Measurements from ENCODE around the gene GSDMA. TPM values are rescaled to one million over a fixed set of nuclear protein-coding genes. Genes with fewer than 3 reads are reported as not detected.
A peak's percentile ranks its signal among the peaks of the same experiment; 100 is the strongest.

Gene GSDMA
- total RNA-seq, 4 donors from 2014 or later: 0.18 to 0.35 (median 0.26) TPM; not detected in 1

DNA sequence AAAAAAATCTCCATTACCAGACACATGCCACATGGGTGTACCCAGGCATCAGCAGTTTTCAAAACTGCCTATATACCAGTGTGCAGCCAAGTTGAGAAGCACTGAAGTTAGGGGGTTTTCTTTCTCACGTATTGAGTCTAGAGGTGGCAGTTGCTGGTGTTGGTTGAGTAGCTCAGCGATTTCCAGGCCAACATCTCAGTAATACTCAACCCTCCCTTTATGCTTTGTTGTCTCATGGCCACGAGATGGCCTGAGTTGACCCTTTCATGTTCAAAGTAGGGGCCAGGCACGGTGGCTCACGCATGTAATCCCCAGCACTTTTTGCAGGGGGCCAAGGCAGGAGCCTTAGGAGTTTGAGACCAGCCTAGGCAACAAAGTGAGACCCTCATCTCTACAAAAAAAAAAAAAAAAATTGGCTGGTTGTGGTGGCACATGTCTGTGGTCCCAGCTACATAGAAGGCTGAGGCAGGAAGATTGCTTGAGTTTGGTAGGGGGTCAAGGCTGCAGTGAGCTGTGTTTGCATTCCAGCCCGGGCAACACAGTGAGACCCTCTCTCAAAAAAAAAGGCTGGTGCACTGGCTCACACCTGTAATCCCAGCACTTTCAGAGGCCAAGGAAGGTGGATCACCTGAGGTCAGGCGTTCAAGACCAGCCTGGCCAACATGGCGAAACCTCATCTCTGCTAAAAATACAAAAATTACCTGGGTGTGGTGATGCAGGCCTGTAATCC, 24.5 kb upstream of the GSDMA start:
- H3K4me3 ChIP-seq: no peak overlapping the region
- H3K27me3 ChIP-seq: no peaks in the 10 kb centered on the region
- no peak for DNase-seq
- TF ChIP-seq POLR2A (IDR thresholded peaks at IDR 0.05): no peak
- TF ChIP-seq, protein P1, sequence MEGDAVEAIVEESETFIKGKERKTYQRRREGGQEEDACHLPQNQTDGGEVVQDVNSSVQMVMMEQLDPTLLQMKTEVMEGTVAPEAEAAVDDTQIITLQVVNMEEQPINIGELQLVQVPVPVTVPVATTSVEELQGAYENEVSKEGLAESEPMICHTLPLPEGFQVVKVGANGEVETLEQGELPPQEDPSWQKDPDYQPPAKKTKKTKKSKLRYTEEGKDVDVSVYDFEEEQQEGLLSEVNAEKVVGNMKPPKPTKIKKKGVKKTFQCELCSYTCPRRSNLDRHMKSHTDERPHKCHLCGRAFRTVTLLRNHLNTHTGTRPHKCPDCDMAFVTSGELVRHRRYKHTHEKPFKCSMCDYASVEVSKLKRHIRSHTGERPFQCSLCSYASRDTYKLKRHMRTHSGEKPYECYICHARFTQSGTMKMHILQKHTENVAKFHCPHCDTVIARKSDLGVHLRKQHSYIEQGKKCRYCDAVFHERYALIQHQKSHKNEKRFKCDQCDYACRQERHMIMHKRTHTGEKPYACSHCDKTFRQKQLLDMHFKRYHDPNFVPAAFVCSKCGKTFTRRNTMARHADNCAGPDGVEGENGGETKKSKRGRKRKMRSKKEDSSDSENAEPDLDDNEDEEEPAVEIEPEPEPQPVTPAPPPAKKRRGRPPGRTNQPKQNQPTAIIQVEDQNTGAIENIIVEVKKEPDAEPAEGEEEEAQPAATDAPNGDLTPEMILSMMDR (IDR thresholded peaks at IDR 0.05): no peak
- H3K4me1 ChIP-seq: no peaks in the 10 kb centered on the region
- intact Hi-C loops (cut with DNase I; ENCODE audit: low total_unique reads): no loop called here
- H3K36me3 ChIP-seq: no peaks in the 10 kb centered on the region
- no peaks in the 10 kb centered on the region for H3K9me3 ChIP-seq
- no peak overlapping the region for H3K27ac ChIP-seq

DNA sequence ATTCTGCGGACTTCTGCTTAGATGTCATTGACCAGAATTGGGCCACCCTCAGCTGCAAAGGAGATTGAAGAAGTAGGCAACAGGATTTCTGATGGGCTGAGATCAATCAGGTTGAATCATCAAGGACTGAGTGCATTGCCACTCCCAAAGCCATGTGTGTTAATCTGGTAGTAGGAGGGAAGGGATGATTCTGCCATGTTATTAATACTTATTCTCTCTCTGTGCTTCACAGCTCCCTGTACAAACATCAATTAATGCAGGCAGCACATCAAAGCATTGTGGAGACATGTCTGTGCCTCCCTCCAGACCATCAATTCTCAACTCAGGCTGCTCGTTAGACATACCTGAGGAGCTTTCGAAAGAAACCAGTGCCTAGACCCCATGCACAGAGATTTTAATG, 23.7 kb upstream of the GSDMA start:
- no peak for DNase-seq
- H3K4me1 ChIP-seq: no peaks in the 10 kb centered on the region
- no peaks in the 10 kb centered on the region for H3K9me3 ChIP-seq
- intact Hi-C loops (cut with DNase I; ENCODE audit: low total_unique reads): no loop called here
- H3K27ac ChIP-seq: peak overlapping the region; percentile 74 to 87
- no peak for TF ChIP-seq POLR2A (IDR thresholded peaks at IDR 0.05)
- TF ChIP-seq, protein P1 (IDR thresholded peaks at IDR 0.05): no peak
- no peak overlapping the region for H3K4me3 ChIP-seq
- no peaks in the 10 kb centered on the region for H3K36me3 ChIP-seq
- no peaks in the 10 kb centered on the region for H3K27me3 ChIP-seq

DNA sequence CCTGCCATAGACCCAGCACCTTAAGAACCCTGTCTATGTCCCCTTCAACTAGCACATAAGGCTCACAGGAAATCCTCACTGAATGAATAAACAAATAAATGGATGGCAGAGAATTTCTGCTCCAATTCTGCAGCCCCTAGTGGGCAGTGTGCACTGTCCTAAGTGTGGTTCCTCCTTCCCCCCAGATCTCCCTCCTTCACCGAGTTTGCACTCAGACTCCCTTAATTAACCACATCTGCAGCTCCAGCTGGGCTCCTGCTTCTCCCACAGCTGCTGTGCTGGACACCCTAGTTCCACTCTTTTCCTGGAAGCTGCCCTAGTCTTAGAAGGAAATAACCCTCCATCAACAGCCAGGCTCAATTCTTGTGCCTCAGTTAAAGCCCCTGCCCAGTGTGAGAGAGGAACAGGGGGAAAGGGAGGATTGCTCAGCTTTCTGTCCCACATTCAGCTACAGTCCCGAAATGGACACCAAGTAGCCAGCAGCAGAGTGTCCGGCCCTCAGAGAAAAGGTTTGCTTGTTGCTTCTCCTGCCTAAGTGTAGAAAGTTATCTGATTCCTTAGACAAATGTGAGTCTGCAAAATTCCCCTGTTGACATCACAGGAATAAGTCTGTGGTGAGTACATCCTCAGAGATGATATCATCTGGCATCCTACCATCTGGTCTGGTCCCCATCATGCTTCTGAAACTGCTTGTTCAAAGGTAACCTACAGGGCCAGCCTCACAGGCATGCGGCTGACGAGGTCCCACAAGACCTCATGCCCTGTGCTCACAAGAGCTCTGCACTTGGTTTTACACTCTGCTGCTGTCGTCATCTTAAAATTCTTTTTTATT, 23.0 kb upstream of the GSDMA start:
- Histone ChIP-seq H3K36me3 (no peaks in the 10 kb centered on the region), H3K27ac (peak overlapping the region; percentile 74 to 87), H3K4me3 (no peak overlapping the region), H3K9me3 (no peaks in the 10 kb centered on the region), H3K27me3 (no peaks in the 10 kb centered on the region), H3K4me1 (no peaks in the 10 kb centered on the region)
- peak; percentile 46 to 81 for DNase-seq
- TF ChIP-seq POLR2A (IDR thresholded peaks at IDR 0.05): no peak
- TF ChIP-seq, protein P1 (IDR thresholded peaks at IDR 0.05): peak; percentile 29 to 46 (median 34)
- intact Hi-C loops (cut with DNase I; ENCODE audit: low total_unique reads): no loop called here

DNA sequence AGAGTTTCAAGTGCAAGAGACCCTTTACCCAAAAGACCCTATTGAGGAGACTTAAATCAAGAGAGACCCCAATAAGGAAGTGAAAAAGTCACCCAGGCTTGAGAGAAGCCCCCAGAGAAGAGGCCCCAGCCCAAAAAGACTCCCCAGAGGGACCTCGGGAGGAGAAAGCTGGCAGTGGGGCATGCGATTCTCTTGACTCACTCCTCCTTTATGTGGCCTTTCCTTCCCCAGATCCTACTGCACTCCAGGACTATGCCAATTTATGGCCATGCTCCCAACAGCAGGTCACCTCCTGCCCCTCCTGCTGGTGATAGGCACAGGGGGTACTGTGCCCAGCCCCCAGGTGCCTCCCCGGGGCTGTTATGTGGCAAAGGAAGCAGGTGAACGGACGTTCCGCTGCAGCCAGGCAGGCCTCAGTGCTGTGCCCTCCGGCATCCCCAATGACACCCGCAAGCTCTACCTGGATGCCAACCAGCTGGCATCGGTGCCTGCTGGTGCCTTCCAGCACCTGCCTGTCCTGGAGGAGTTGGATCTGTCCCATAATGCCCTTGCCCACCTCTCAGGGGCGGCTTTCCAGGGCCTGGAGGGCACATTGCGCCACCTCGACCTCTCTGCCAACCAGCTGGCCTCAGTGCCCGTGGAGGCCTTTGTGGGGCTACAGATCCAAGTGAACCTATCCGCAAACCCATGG, 19.0 kb upstream of the GSDMA start:
- no peaks in the 10 kb centered on the region for H3K27me3 ChIP-seq
- H3K4me3 ChIP-seq: no peak overlapping the region
- no peak overlapping the region for H3K27ac ChIP-seq
- no peaks in the 10 kb centered on the region for H3K9me3 ChIP-seq
- no peaks in the 10 kb centered on the region for H3K4me1 ChIP-seq
- DNase-seq: no peak
- intact Hi-C loops (cut with DNase I; ENCODE audit: low total_unique reads): no loop called here
- TF ChIP-seq POLR2A (IDR thresholded peaks at IDR 0.05): no peak
- TF ChIP-seq, protein P1 (IDR thresholded peaks at IDR 0.05): no peak
- no peaks in the 10 kb centered on the region for H3K36me3 ChIP-seq

DNA sequence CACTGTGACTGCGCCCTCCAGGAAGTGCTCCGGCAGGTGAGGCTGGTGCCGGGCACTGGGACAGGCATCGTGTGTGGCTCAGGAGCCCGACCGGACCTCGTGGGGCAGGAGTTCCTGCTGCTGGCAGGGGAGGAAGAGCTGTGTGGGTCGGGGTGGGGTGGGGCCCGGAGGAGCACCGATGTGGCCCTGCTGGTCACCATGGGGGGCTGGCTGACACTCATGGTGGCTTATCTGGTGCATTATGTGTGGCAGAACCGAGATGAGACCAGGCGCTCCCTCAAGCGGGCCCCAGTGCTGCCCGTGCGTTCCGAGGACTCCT, 18.5 kb upstream of the GSDMA start:
- Histone ChIP-seq H3K4me1 (no peaks in the 10 kb centered on the region), H3K9me3 (no peaks in the 10 kb centered on the region), H3K27me3 (no peaks in the 10 kb centered on the region), H3K36me3 (no peaks in the 10 kb centered on the region), H3K27ac (no peak overlapping the region), H3K4me3 (no peak overlapping the region)
- intact Hi-C loops (cut with DNase I; ENCODE audit: low total_unique reads): no loop called here
- no peak for DNase-seq
- TF ChIP-seq, protein P1 (IDR thresholded peaks at IDR 0.05): no peak
- TF ChIP-seq POLR2A (IDR thresholded peaks at IDR 0.05): no peak

Measured in uterus (tissue), 4 donors.